DOHH2 (cell line): ENCODE measurements around the gene SPON1.

Experiments used
- CTCF ChIP-seq: fragments of 200-600 bp; sonication (generic); IDR thresholded peaks from one replicate; pipeline ENCODE4 v1.5.1; 2014; ENCODE audit warnings: antibody characterized with exemption, mild to moderate bottlenecking, low read depth, low read length; ENCODE audit not compliant: poor library complexity, severe bottlenecking
- EZH2phosphoT487 ChIP-seq: fragments of 200-600 bp; sonication (generic); IDR thresholded peaks from 2 replicates; pipeline ENCODE4 v1.6.1; 2017; ENCODE audit warnings: borderline replicate concordance, mild to moderate bottlenecking, antibody characterized with exemption, low read length, moderate library complexity, mixed read lengths

DNA sequence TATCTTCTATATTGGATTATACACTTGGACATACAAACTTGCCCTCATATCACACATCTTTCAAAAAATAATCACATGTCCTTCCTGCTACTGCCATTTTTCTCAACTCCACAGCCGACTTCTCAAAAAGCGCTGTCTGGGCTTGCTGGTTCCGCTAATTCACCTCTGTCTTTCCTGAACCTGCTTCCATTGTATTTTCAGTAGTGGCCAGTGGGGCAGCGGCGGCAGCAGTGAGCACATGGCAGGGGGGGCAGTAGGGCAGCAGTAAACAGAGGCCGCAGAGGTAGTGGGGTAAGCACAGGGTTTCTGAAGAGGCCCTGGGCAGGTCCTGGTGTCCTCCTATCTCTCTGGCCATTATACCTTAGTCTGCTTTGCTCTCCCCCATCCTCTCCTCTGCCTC lies 270.1 kb downstream of the SPON1 start:
- TF ChIP-seq EZH2phosphoT487 (no peak), CTCF (peak; percentile 39)
